GM20000 (cell line): ENCODE results near the gene PMEPA1.

Experiments
- DNase-seq: peaks from one replicate; pipeline ENCODE4 v3.0.0; 2012; ENCODE audit warnings: low spot score
- TF ChIP-seq, protein P1 (sequence below): IDR thresholded peaks from 2 replicates; pipeline ENCODE4 v1.5.1; 2012; ENCODE audit warnings: mild to moderate bottlenecking, control low read depth; ENCODE audit errors: extremely low read depth, missing control alignments

The PMEPA1 gene

DNA sequence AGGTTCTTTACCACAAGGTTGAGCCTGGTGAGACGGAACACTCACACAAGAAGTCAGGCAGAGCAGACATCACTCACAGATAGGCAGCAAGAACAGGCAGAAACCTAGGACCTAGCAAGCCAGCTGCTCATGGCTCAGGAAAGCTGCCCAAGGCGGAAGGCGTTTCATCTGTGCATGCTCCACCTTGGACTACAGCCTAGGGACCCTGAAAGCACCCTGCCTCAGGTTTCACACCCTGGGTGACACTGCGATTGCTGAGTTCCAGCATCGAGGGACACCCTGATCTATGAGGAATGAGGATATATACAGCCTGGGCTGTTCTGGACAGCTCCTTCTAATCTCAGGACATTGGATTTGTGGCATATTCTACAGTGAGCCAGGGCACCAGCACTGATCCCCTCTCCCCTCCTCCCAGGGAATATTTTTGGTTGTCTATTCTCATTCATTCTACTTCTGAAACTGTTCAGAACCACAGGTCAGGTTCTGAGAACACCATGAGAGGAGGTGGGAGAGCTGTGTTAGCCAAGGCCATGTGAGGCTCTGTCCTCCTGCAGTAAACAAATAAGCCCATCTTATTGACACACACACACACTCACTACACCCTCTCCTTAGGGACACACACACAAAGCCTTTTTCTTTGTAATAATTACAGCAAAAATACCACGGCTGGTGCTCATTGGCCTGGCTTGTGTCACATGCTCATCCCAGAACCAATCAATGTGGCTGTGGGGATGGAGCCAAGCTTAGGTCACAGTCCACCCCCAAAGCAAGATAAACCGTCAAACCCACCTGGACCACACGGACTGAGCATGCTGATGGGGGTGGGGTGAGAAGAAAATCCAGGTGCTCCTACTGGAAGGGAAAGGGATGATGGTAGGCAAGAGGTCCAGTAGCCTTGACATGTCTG lies 26.3 kb upstream of the PMEPA1 start:
- TF ChIP-seq, protein P1, sequence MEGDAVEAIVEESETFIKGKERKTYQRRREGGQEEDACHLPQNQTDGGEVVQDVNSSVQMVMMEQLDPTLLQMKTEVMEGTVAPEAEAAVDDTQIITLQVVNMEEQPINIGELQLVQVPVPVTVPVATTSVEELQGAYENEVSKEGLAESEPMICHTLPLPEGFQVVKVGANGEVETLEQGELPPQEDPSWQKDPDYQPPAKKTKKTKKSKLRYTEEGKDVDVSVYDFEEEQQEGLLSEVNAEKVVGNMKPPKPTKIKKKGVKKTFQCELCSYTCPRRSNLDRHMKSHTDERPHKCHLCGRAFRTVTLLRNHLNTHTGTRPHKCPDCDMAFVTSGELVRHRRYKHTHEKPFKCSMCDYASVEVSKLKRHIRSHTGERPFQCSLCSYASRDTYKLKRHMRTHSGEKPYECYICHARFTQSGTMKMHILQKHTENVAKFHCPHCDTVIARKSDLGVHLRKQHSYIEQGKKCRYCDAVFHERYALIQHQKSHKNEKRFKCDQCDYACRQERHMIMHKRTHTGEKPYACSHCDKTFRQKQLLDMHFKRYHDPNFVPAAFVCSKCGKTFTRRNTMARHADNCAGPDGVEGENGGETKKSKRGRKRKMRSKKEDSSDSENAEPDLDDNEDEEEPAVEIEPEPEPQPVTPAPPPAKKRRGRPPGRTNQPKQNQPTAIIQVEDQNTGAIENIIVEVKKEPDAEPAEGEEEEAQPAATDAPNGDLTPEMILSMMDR, result no peak
- no peak for DNase-seq

- TF ChIP-seq, protein P1, result no peak
Observed at GRCh38 chr20:57734754-57735153, 24.9 kb upstream of the PMEPA1 start.

GRCh38 chr20:57732226-57732625 lies 22.4 kb upstream of the PMEPA1 start:
- TF ChIP-seq, protein P1, result no peak
- DNase-seq, result no peak

More at GRCh38 chr20:57734754-57735153, 24.9 kb upstream of the PMEPA1 start:
- no peak for DNase-seq

- TF ChIP-seq, protein P1, result no peak
- DNase-seq, result no peak
Observed at GRCh38 chr20:57728762-57729161, 18.9 kb upstream of the PMEPA1 start.

DNA sequence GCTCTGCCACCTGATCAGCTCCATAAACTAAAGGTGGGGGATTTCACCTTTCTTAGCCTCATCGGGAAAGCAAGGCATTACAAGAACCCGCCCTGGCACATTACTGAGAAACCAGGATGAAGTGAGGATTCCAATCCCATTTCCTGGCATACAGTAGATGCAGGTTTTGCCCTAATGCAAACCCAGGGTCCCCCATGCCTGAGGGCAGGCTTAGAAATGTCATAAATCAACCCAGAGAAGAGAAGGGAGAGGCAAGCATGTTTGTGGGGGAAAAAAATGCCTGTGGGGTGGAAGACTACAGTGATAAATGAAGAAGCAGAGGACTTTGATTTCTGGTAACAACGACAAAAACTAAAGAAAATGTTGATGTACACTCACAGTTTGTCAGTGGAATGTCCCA lies 18.0 kb upstream of the PMEPA1 start:
- DNase-seq, result no peak
- TF ChIP-seq, protein P1, result no peak

GRCh38 chr20:57725636-57726035 lies 15.8 kb upstream of the PMEPA1 start:
- TF ChIP-seq, protein P1, result no peak
- no peak for DNase-seq

DNA sequence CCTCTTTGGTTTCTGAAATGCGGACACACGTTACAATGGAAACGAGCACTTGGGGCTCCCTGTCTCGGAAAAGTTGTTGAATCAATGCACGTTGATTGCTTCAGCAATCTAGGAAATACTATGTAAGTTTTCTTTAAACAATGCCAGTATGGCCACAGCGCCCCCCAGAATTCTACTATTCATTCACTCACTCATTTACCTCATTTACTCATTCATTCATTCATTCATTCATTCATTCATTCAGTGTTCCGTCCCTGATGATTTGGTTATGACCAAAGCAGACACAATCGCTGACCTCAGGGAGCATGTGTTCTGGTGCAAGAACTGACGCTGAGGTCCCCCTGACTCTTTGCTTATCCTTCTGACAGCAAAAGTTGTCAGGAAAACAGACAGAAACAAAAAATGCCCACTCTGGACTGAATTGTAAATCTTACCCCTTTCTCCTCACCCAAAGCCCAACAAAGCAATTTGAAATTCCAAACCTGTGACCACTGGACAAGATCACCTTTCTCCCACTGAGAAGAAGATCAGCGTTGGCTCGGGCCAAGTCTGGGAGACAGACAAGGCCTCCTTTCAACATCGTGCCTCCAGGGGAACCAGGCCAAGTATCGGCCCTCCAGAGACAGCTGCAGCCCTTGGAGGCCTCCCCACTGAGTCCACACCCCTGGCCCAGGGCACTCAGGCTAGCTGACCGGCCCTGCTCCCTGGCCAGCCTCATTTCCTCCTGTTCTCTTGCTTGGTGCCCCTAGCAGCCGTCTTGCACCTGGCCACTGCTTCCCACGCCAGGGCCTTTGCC lies 15.0 kb upstream of the PMEPA1 start:
- TF ChIP-seq, protein P1, result no peak
- no peak for DNase-seq
